ENCODE measurements around the gene BBIP1.

BBIP1 gene

GRCh38 chr10:110881905-110882304, 37.1 kb downstream of the BBIP1 start:
- H3K4me3 ChIP-seq (ENCODE audit: low read depth, low read length): no peak overlapping the region
- no peaks in the 10 kb centered on the region for H3K4me1 ChIP-seq (ENCODE audit: control insufficient read depth, insufficient read depth, low read length)
- H3K36me3 ChIP-seq (ENCODE audit: control insufficient read depth, insufficient read depth, low read length): peaks cover 28% of the 10 kb centered on the region
- no peaks in the 10 kb centered on the region for H3K9me3 ChIP-seq (ENCODE audit: control insufficient read depth, insufficient read depth, low read length)
- no peak overlapping the region for H3K9ac ChIP-seq (ENCODE audit: low read depth, low read length)
- H3K27ac ChIP-seq (ENCODE audit: low read depth, low read length): no peak overlapping the region
- H3K27me3 ChIP-seq (ENCODE audit: control insufficient read depth, insufficient read depth, low read length): no peaks in the 10 kb centered on the region

GRCh38 chr10:110881247-110881646, 37.7 kb downstream of the BBIP1 start:
- Histone ChIP-seq H3K36me3 (ENCODE audit: control insufficient read depth, insufficient read depth, low read length) (peaks cover 28% of the 10 kb centered on the region), H3K27ac (ENCODE audit: low read depth, low read length) (no peak overlapping the region), H3K4me1 (ENCODE audit: control insufficient read depth, insufficient read depth, low read length) (no peaks in the 10 kb centered on the region), H3K9ac (ENCODE audit: low read depth, low read length) (no peak overlapping the region), H3K9me3 (ENCODE audit: control insufficient read depth, insufficient read depth, low read length) (no peaks in the 10 kb centered on the region), H3K27me3 (ENCODE audit: control insufficient read depth, insufficient read depth, low read length) (no peaks in the 10 kb centered on the region), H3K4me3 (ENCODE audit: low read depth, low read length) (no peak overlapping the region)

GRCh38 chr10:110880012-110880411, 39.0 kb downstream of the BBIP1 start:
- Histone ChIP-seq H3K36me3 (ENCODE audit: control insufficient read depth, insufficient read depth, low read length) (peaks cover 25% of the 10 kb centered on the region), H3K27ac (ENCODE audit: low read depth, low read length) (no peak overlapping the region), H3K4me3 (ENCODE audit: low read depth, low read length) (no peak overlapping the region), H3K27me3 (ENCODE audit: control insufficient read depth, insufficient read depth, low read length) (no peaks in the 10 kb centered on the region), H3K9me3 (ENCODE audit: control insufficient read depth, insufficient read depth, low read length) (no peaks in the 10 kb centered on the region), H3K9ac (ENCODE audit: low read depth, low read length) (no peak overlapping the region), H3K4me1 (ENCODE audit: control insufficient read depth, insufficient read depth, low read length) (no peaks in the 10 kb centered on the region)

GRCh38 chr10:110876788-110877187, 42.2 kb downstream of the BBIP1 start:
- H3K36me3 ChIP-seq (ENCODE audit: control insufficient read depth, insufficient read depth, low read length): peaks cover 8% of the 10 kb centered on the region

GRCh38 chr10:110876000-110876399, 43.0 kb downstream of the BBIP1 start:
- H3K27me3 ChIP-seq (ENCODE audit: control insufficient read depth, insufficient read depth, low read length): no peaks in the 10 kb centered on the region
- no peak overlapping the region for H3K27ac ChIP-seq (ENCODE audit: low read depth, low read length)
- H3K9me3 ChIP-seq (ENCODE audit: control insufficient read depth, insufficient read depth, low read length): no peaks in the 10 kb centered on the region
- no peak overlapping the region for H3K4me3 ChIP-seq (ENCODE audit: low read depth, low read length)
- H3K9ac ChIP-seq (ENCODE audit: low read depth, low read length): no peak overlapping the region
- peaks cover 12% of the 10 kb centered on the region for H3K4me1 ChIP-seq (ENCODE audit: control insufficient read depth, insufficient read depth, low read length)
- peaks cover under 1% of the 10 kb centered on the region for H3K36me3 ChIP-seq (ENCODE audit: control insufficient read depth, insufficient read depth, low read length)

More at GRCh38 chr10:110876788-110877187, 42.2 kb downstream of the BBIP1 start:
- no peaks in the 10 kb centered on the region for H3K27me3 ChIP-seq (ENCODE audit: control insufficient read depth, insufficient read depth, low read length)
- H3K27ac ChIP-seq (ENCODE audit: low read depth, low read length): no peak overlapping the region
- peaks cover 7% of the 10 kb centered on the region; the same call in 1 of the 2 replicates for H3K4me1 ChIP-seq (ENCODE audit: control insufficient read depth, insufficient read depth, low read length)
- H3K9me3 ChIP-seq (ENCODE audit: control insufficient read depth, insufficient read depth, low read length): no peaks in the 10 kb centered on the region
- H3K9ac ChIP-seq (ENCODE audit: low read depth, low read length): no peak overlapping the region
- H3K4me3 ChIP-seq (ENCODE audit: low read depth, low read length): no peak overlapping the region

GRCh38 chr10:110873951-110874350, 45.0 kb downstream of the BBIP1 start:
- no peak overlapping the region for H3K4me3 ChIP-seq (ENCODE audit: low read depth, low read length)
- H3K4me1 ChIP-seq (ENCODE audit: control insufficient read depth, insufficient read depth, low read length): peaks cover 16% of the 10 kb centered on the region
- H3K36me3 ChIP-seq (ENCODE audit: control insufficient read depth, insufficient read depth, low read length): no peaks in the 10 kb centered on the region
- no peak overlapping the region for H3K9ac ChIP-seq (ENCODE audit: low read depth, low read length)
- H3K27me3 ChIP-seq (ENCODE audit: control insufficient read depth, insufficient read depth, low read length): no peaks in the 10 kb centered on the region
- H3K9me3 ChIP-seq (ENCODE audit: control insufficient read depth, insufficient read depth, low read length): no peaks in the 10 kb centered on the region
- no peak overlapping the region for H3K27ac ChIP-seq (ENCODE audit: low read depth, low read length)

GRCh38 chr10:110872984-110873923, 45.7 kb downstream of the BBIP1 start:
- H3K27ac ChIP-seq (ENCODE audit: low read depth, low read length): peak overlapping the region; percentile 97
- H3K4me3 ChIP-seq (ENCODE audit: low read depth, low read length): peak overlapping the region; percentile 64

GRCh38 chr10:110872145-110872983, 46.6 kb downstream of the BBIP1 start:
- peaks cover 16% of the 10 kb centered on the region for H3K4me1 ChIP-seq (ENCODE audit: control insufficient read depth, insufficient read depth, low read length)

More at GRCh38 chr10:110872984-110873923, 45.7 kb downstream of the BBIP1 start:
- Histone ChIP-seq H3K4me1 (ENCODE audit: control insufficient read depth, insufficient read depth, low read length) (peaks cover 16% of the 10 kb centered on the region), H3K27me3 (ENCODE audit: control insufficient read depth, insufficient read depth, low read length) (no peaks in the 10 kb centered on the region), H3K9ac (ENCODE audit: low read depth, low read length) (peak overlapping the region; percentile 66), H3K36me3 (ENCODE audit: control insufficient read depth, insufficient read depth, low read length) (no peaks in the 10 kb centered on the region), H3K9me3 (ENCODE audit: control insufficient read depth, insufficient read depth, low read length) (no peaks in the 10 kb centered on the region)

GRCh38 chr10:110871298-110872084, 47.5 kb downstream of the BBIP1 start, which contains the start of gene PDCD4:
Gene PDCD4, plus strand, starts transcription at chr10:110871928. Its CDS starts 4,100 bp downstream, at chr10:110876028.
- Histone ChIP-seq H3K36me3 (ENCODE audit: control insufficient read depth, insufficient read depth, low read length) (no peaks in the 10 kb centered on the region), H3K27me3 (ENCODE audit: control insufficient read depth, insufficient read depth, low read length) (no peaks in the 10 kb centered on the region), H3K9ac (ENCODE audit: low read depth, low read length) (peak within 1 kb of the TSS; percentile 66), H3K9me3 (ENCODE audit: control insufficient read depth, insufficient read depth, low read length) (no peaks in the 10 kb centered on the region), H3K4me1 (ENCODE audit: control insufficient read depth, insufficient read depth, low read length) (peaks cover 16% of the 10 kb centered on the region), H3K4me3 (ENCODE audit: low read depth, low read length) (peak within 1 kb of the TSS; percentile 64), H3K27ac (ENCODE audit: low read depth, low read length) (peak within 1 kb of the TSS; percentile 97)

More at GRCh38 chr10:110872145-110872983, 46.6 kb downstream of the BBIP1 start:
- no peaks in the 10 kb centered on the region for H3K36me3 ChIP-seq (ENCODE audit: control insufficient read depth, insufficient read depth, low read length)
- peak overlapping the region; percentile 97 for H3K27ac ChIP-seq (ENCODE audit: low read depth, low read length)
- H3K4me3 ChIP-seq (ENCODE audit: low read depth, low read length): peak overlapping the region; percentile 64
- no peaks in the 10 kb centered on the region for H3K9me3 ChIP-seq (ENCODE audit: control insufficient read depth, insufficient read depth, low read length)
- H3K27me3 ChIP-seq (ENCODE audit: control insufficient read depth, insufficient read depth, low read length): no peaks in the 10 kb centered on the region
- H3K9ac ChIP-seq (ENCODE audit: low read depth, low read length): peak overlapping the region; percentile 66

- no peaks in the 10 kb centered on the region for H3K27me3 ChIP-seq (ENCODE audit: control insufficient read depth, insufficient read depth, low read length)
- peak overlapping the region; percentile 52 for H3K4me3 ChIP-seq (ENCODE audit: low read depth, low read length)
- peak overlapping the region; percentile 56; the same call in 1 of the 2 replicates for H3K9ac ChIP-seq (ENCODE audit: low read depth, low read length)
- no peaks in the 10 kb centered on the region for H3K36me3 ChIP-seq (ENCODE audit: control insufficient read depth, insufficient read depth, low read length)
- peak overlapping the region; percentile 85 for H3K27ac ChIP-seq (ENCODE audit: low read depth, low read length)
- H3K9me3 ChIP-seq (ENCODE audit: control insufficient read depth, insufficient read depth, low read length): no peaks in the 10 kb centered on the region
- H3K4me1 ChIP-seq (ENCODE audit: control insufficient read depth, insufficient read depth, low read length): peaks cover 16% of the 10 kb centered on the region
These were observed 48.1 kb downstream of the BBIP1 start for GRCh38 chr10:110870823-110871297.
